ENCODE measurements around the gene TIMM44. TPM values are rescaled to one million over a fixed set of nuclear protein-coding genes. Genes with fewer than 3 reads are reported as not detected.

Gene TIMM44
- polyA plus RNA-seq, 1 donor (not counting 4 experiments of a cell fraction or from before 2014, with no cell fraction given) = 34.8 TPM

DNA sequence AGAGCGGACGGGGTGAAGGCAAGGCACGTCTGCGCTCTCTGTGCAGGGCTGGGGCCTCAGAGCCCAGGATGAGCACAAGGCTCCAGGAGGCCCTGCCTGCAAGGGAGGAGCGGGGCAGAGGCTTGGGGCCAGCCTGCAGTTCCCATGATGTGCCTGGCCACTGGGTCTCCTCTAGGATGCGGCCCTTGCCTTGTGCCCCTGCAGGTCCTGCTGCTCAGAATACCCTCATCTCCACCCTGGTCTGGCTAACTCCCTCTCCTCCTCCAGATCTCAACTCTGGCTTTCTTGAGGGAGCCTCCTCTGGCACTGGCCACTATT is 34.2 kb upstream of the TIMM44 start:
- H3K4me1 ChIP-seq (ENCODE audit: control insufficient read depth, extremely low read depth, insufficient read depth, low read length) = peaks cover 17% of the 10 kb centered on the region
- peaks cover 39 to 46% of the 10 kb centered on the region in 2 experiments for H3K36me3 ChIP-seq (ENCODE audit: control insufficient read depth in 2 of 2, extremely low read depth in 1 of 2, insufficient read depth in 2 of 2, low read length in 2 of 2)
- TF ChIP-seq, protein P1, sequence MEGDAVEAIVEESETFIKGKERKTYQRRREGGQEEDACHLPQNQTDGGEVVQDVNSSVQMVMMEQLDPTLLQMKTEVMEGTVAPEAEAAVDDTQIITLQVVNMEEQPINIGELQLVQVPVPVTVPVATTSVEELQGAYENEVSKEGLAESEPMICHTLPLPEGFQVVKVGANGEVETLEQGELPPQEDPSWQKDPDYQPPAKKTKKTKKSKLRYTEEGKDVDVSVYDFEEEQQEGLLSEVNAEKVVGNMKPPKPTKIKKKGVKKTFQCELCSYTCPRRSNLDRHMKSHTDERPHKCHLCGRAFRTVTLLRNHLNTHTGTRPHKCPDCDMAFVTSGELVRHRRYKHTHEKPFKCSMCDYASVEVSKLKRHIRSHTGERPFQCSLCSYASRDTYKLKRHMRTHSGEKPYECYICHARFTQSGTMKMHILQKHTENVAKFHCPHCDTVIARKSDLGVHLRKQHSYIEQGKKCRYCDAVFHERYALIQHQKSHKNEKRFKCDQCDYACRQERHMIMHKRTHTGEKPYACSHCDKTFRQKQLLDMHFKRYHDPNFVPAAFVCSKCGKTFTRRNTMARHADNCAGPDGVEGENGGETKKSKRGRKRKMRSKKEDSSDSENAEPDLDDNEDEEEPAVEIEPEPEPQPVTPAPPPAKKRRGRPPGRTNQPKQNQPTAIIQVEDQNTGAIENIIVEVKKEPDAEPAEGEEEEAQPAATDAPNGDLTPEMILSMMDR (optimal IDR thresholded peaks at IDR 0.05 in 1 of 3, IDR thresholded peaks at IDR 0.05 in 1 of 3, conservative IDR thresholded peaks at IDR 0.05 in 1 of 3; ENCODE audit: extremely low read depth in 1 of 3, insufficient read depth in 2 of 3, low read length in 3 of 3) = no peak
- peaks cover 19% of the 10 kb centered on the region for H4K20me1 ChIP-seq (ENCODE audit: control insufficient read depth, extremely low read depth, insufficient read depth, low read length)
- no peak overlapping the region for H3K4me2 ChIP-seq (ENCODE audit: control insufficient read depth, extremely low read depth, insufficient read depth, low read depth, low read length)
- no peaks in the 10 kb centered on the region for H3K9me3 ChIP-seq (ENCODE audit: control insufficient read depth, low read depth, low read length)
- no peak overlapping the region for H3K27ac ChIP-seq (ENCODE audit: control insufficient read depth, insufficient read depth, low read length)
- H3K79me2 ChIP-seq (ENCODE audit: control insufficient read depth, insufficient read depth, low read length) = peaks cover 54% of the 10 kb centered on the region
- no peak overlapping the region for H2AFZ ChIP-seq (ENCODE audit: control insufficient read depth, low read length)
- H3K4me3 ChIP-seq (ENCODE audit: control insufficient read depth in 2 of 3, extremely low read depth in 1 of 3, insufficient read depth in 2 of 3, low read depth in 1 of 3, low read length in 3 of 3) = no peak overlapping the region
- dilution Hi-C loops (cut with MboI; ENCODE audit: extremely low pct_ligation_motif_present, low sequenced_read_pairs) = no loop called here
- FAIRE-seq = no peak
- peaks cover 2% of the 10 kb centered on the region for H3K9me1 ChIP-seq (ENCODE audit: control insufficient read depth, extremely low read depth, insufficient read depth, low read length)
- H3K27me3 ChIP-seq (ENCODE audit: control insufficient read depth, extremely low read depth, insufficient read depth, low read length) = no peaks in the 10 kb centered on the region
- no peak for DNase-seq (ENCODE audit: low read depth, low spot score)
- peak overlapping the region; percentile 22 for H3K9ac ChIP-seq (ENCODE audit: control insufficient read depth, extremely low read depth, insufficient read depth, low read length)

DNA sequence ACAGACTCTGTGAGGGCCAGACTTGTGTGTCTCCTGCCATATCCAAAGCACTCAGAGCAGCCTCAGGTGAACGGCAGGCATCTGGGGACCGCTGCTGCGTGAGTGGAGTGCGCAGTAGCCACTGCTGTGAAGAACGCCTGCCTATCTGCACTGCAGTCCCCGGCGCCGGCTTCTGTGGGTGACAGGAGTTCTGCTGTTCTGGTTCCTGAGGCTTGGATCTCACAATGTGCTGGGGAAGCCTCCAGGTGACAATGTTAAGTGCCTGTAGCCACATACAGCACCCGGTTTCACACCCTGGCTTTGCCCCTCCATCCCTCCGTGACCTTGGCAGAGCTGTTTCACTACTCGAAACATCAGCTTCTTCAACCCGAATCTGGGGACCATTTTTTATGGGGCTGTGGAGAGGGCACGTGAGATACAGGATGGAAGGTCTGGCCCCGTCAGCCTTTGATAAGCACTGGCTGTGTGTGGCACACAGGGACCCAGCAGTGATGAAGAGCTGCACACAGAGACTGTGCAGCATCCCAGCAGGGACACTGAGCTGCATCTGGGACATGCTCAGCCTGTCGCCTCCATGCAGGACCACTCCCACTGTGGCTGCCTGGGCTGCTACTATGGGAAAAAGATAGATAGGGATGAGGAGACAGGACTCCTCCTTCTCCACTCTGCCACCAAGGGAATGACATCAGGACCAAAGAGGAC is 33.7 kb upstream of the TIMM44 start:
- DNase-seq (ENCODE audit: low read depth, low spot score) = no peak
- H2AFZ ChIP-seq (ENCODE audit: control insufficient read depth, low read length) = no peak overlapping the region
- no peaks in the 10 kb centered on the region for H3K9me3 ChIP-seq (ENCODE audit: control insufficient read depth, low read depth, low read length)
- no peak overlapping the region for H3K4me3 ChIP-seq (ENCODE audit: control insufficient read depth in 2 of 3, extremely low read depth in 1 of 3, insufficient read depth in 2 of 3, low read depth in 1 of 3, low read length in 3 of 3)
- no peak overlapping the region for H3K27ac ChIP-seq (ENCODE audit: control insufficient read depth, insufficient read depth, low read length)
- peaks cover 18% of the 10 kb centered on the region for H4K20me1 ChIP-seq (ENCODE audit: control insufficient read depth, extremely low read depth, insufficient read depth, low read length)
- TF ChIP-seq, protein P1 (optimal IDR thresholded peaks at IDR 0.05 in 1 of 3, IDR thresholded peaks at IDR 0.05 in 1 of 3, conservative IDR thresholded peaks at IDR 0.05 in 1 of 3; ENCODE audit: extremely low read depth in 1 of 3, insufficient read depth in 2 of 3, low read length in 3 of 3) = no peak
- TF ChIP-seq EZH2 (IDR thresholded peaks at IDR 0.05; ENCODE audit: low read length) = no peak
- H3K9ac ChIP-seq (ENCODE audit: control insufficient read depth, extremely low read depth, insufficient read depth, low read length) = no peak overlapping the region
- peaks cover 39 to 47% of the 10 kb centered on the region in 2 experiments for H3K36me3 ChIP-seq (ENCODE audit: control insufficient read depth in 2 of 2, extremely low read depth in 1 of 2, insufficient read depth in 2 of 2, low read length in 2 of 2)
- peaks cover 49% of the 10 kb centered on the region for H3K79me2 ChIP-seq (ENCODE audit: control insufficient read depth, insufficient read depth, low read length)
- H3K9me1 ChIP-seq (ENCODE audit: control insufficient read depth, extremely low read depth, insufficient read depth, low read length) = peaks cover 2% of the 10 kb centered on the region
- dilution Hi-C loops (cut with MboI; ENCODE audit: extremely low pct_ligation_motif_present, low sequenced_read_pairs) = no loop called here
- peaks cover 12% of the 10 kb centered on the region for H3K4me1 ChIP-seq (ENCODE audit: control insufficient read depth, extremely low read depth, insufficient read depth, low read length)
- FAIRE-seq = no peak
- no peak overlapping the region for H3K4me2 ChIP-seq (ENCODE audit: control insufficient read depth, extremely low read depth, insufficient read depth, low read depth, low read length)
- H3K27me3 ChIP-seq (ENCODE audit: control insufficient read depth, extremely low read depth, insufficient read depth, low read length) = no peaks in the 10 kb centered on the region
